Left lung (tissue), 14 donors: Measurements from ENCODE around the gene COMMD6. TPM values are rescaled to one million over a fixed set of nuclear protein-coding genes. Genes with fewer than 3 reads are reported as not detected.
A peak's percentile ranks its signal among the peaks of the same experiment; 100 is the strongest.

Source experiments
- ATAC-seq: fragments of 200-7000 bp; cut with Tn5 transposase; one replicate; pipeline ENCODE4 v1.9.1; 2020; ENCODE audit warnings: moderate library complexity
- DNase-seq, 4 donors: peaks; one replicate each; pipeline ENCODE4 v3.0.0-alpha.2; 2013 to 2020
- H3K27ac ChIP-seq, 2 donors: fragments of 200-600 bp; sonication (generic) in 1 of 2; one replicate each; pipeline versions ENCODE4 v1.5.0 to v1.8.0; 2020 to 2021
- H3K27me3 ChIP-seq, 2 donors: fragments of 200-600 bp; sonication (generic) in 1 of 2; one replicate each; pipeline versions ENCODE4 v1.5.0 to v1.8.0; 2020 to 2021
- H3K36me3 ChIP-seq, 2 donors: fragments of 200-600 bp; sonication (generic) in 1 of 2; one replicate each; pipeline versions ENCODE4 v1.5.0 to v1.8.0; 2020 to 2021
- H3K4me1 ChIP-seq, 2 donors: fragments of 200-600 bp; one replicate each; pipeline ENCODE4 v1.8.0; 2021
- H3K4me3 ChIP-seq, 2 donors: fragments of 200-600 bp; sonication (generic) in 1 of 2; one replicate each; pipeline versions ENCODE4 v1.5.0 to v1.8.0; 2020 to 2021; ENCODE audit warnings: mild to moderate bottlenecking in 1 of 2
- H3K9me3 ChIP-seq, 2 donors: fragments of 200-600 bp; sonication (generic) in 1 of 2; one replicate each; pipeline versions ENCODE4 v1.5.0 to v1.8.0; 2020 to 2021
- intact Hi-C, 2 donors: fragments of 100-400 bp; cut with DNase I; formaldehyde crosslinking; loops; one replicate each; pipeline versions ENCODE4 v1.11.2 to v1.14.2; 2022
- long read RNA-seq, 12 donors: library from polyadenylated mRNA in 2 of 12; unstranded in 2 of 12; transcript quantifications; one replicate each; pipeline ENCODE4 v2.0.0 and lab custom pipeline, GENCODE V29; 2019 to 2026
- polyA plus RNA-seq, 6 donors: library from polyadenylated mRNA; unstranded; fragments of 120-200 nt; gene quantifications; one replicate each; pipeline ENCODE4 v1.2.1, GENCODE V29; 2013; ENCODE audit not compliant: insufficient read length in 6 of 6
- total RNA-seq, 2 donors: library from RNA; stranded (reverse); fragmentation: NEBNext Ultra II Directional; extraction: Animal tissue kit (Norgen Biotek cat#: 25700); gene quantifications; one replicate each; pipeline ENCODE4 v1.2.1, GENCODE V29; 2021
- TF ChIP-seq, protein P1 (sequence below), 2 donors: fragments of 200-600 bp; sonication (generic) in 1 of 2; IDR thresholded peaks; one replicate each; pipeline versions ENCODE4 v1.5.0 to v1.8.0; 2021; ENCODE audit warnings: antibody characterized with exemption in 2 of 2
- donor health status: DM: no; HTN: yes; CAD: no.
- donor health status: DM: no; HTN: no; CAD: no.

Gene COMMD6
- 100 to 1,000 TPM; 118 to 153 TPM for total RNA-seq
- 100 to 1,000 TPM; 242 to 287 (median 270) TPM for polyA plus RNA-seq
- long read RNA-seq, donor 1, transcript COMMD6-210 (2 exons, 595 nt) = major isoform, 19 of 405 reads
- long read RNA-seq, donor 1, partial matches to known transcripts = 99 of 405 reads
- long read RNA-seq, donor 1, other reads (novel, unspliced or antisense) = 287 of 405 reads
- long read RNA-seq, donor 2, transcript COMMD6-210 (2 exons, 595 nt) = major isoform, 36 of 280 reads
- long read RNA-seq, donor 2, partial matches to known transcripts = 26 of 280 reads
- long read RNA-seq, donor 2, other reads (novel, unspliced or antisense) = 218 of 280 reads
- long read RNA-seq, donor 3, transcript COMMD6-210 (2 exons, 595 nt) = major isoform, 16 of 284 reads
- long read RNA-seq, donor 3, partial matches to known transcripts = 25 of 284 reads
- long read RNA-seq, donor 3, other reads (novel, unspliced or antisense) = 243 of 284 reads
- long read RNA-seq, donor 4, partial matches to known transcripts = 1 of 7 reads
- long read RNA-seq, donor 4, other reads (novel, unspliced or antisense) = 4 of 7 reads
- long read RNA-seq, donor 5, transcript COMMD6-210 (2 exons, 595 nt) = major isoform, 16 of 418 reads
- long read RNA-seq, donor 5, partial matches to known transcripts = 144 of 418 reads
- long read RNA-seq, donor 5, other reads (novel, unspliced or antisense) = 258 of 418 reads
- long read RNA-seq, donor 6, transcript COMMD6-210 (2 exons, 595 nt) = major isoform, 31 of 427 reads
- long read RNA-seq, donor 6, partial matches to known transcripts = 25 of 427 reads
- long read RNA-seq, donor 6, other reads (novel, unspliced or antisense) = 371 of 427 reads
- long read RNA-seq, donor 7, transcript COMMD6-210 (2 exons, 595 nt) = major isoform, 19 of 218 reads
- long read RNA-seq, donor 7, partial matches to known transcripts = 21 of 218 reads
- long read RNA-seq, donor 7, other reads (novel, unspliced or antisense) = 178 of 218 reads
- long read RNA-seq, donor 8, transcript COMMD6-210 (2 exons, 595 nt) = major isoform, 6 of 211 reads
- long read RNA-seq, donor 8, partial matches to known transcripts = 71 of 211 reads
- long read RNA-seq, donor 8, other reads (novel, unspliced or antisense) = 133 of 211 reads
- long read RNA-seq, donor 9 = 0 reads
- long read RNA-seq, donor 10, partial matches to known transcripts = 0 of 4 reads
- long read RNA-seq, donor 10, other reads (novel, unspliced or antisense) = 4 of 4 reads
- long read RNA-seq, donor 11, transcript COMMD6-206 (3 exons, 463 nt) = major isoform, 8 of 262 reads
- long read RNA-seq, donor 11, partial matches to known transcripts = 74 of 262 reads
- long read RNA-seq, donor 11, other reads (novel, unspliced or antisense) = 176 of 262 reads
- long read RNA-seq, donor 12, transcript COMMD6-210 (2 exons, 595 nt) = major isoform, 7 of 336 reads
- long read RNA-seq, donor 12, partial matches to known transcripts = 139 of 336 reads
- long read RNA-seq, donor 12, other reads (novel, unspliced or antisense) = 190 of 336 reads

DNA sequence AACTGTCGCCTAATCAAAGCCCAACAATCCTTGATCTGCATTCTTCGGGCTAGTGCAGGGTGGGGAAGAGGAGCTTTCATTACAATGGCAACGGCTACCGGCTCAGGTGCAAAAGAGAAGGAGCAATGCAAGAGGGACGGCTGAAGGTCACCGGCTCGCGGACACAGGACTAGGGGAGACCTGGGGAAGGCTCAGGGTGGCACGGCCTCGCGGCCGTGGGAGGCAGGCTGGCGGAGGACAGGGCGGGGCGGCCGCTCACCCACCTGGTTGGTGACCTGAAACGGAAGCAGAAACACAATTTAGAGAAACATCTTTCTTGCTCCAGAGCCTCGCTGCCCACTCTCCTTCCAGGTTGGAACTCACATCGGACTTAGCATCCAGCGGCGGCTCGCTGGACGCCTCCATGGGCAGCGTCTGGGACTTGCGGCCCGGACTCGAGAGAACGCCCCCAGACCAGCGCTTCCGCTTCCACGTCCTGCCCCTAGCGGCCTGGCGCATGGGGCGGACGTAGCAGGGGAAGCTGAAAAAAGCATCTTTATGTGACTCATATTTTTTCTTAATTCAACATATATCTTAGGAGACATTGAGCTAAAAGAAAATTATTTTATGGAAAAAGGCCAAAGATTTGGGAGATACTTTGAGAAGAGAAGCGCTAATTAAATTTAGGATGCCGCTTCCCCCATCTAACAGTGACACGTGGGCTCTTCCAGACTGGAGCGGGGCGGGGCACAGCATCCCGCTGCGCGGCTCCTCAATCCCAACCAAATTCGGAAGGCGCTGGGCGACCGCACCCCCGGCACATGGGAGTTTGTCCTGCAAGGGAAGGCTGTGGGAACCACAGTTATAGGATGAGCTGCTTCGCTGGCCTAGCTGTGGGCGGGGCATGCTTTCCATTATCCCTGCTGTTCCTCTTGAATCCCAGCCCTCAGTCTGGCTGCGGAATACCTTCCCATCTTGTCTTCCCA lies at the start of gene COMMD6:
Gene COMMD6, minus strand, starts transcription at position 441 of the 965 bp plus-strand sequence. Its CDS starts 36 bp downstream, at position 405.
- intact Hi-C loops = no loop called here
- peaks cover 8 to 18% of the 10 kb centered on the region in 2 donors for H3K4me1 ChIP-seq
- peak within 1 kb of the TSS; percentile 33 to 77 for H3K27ac ChIP-seq
- no peaks in the 10 kb centered on the region for H3K36me3 ChIP-seq
- TF ChIP-seq, protein P1, sequence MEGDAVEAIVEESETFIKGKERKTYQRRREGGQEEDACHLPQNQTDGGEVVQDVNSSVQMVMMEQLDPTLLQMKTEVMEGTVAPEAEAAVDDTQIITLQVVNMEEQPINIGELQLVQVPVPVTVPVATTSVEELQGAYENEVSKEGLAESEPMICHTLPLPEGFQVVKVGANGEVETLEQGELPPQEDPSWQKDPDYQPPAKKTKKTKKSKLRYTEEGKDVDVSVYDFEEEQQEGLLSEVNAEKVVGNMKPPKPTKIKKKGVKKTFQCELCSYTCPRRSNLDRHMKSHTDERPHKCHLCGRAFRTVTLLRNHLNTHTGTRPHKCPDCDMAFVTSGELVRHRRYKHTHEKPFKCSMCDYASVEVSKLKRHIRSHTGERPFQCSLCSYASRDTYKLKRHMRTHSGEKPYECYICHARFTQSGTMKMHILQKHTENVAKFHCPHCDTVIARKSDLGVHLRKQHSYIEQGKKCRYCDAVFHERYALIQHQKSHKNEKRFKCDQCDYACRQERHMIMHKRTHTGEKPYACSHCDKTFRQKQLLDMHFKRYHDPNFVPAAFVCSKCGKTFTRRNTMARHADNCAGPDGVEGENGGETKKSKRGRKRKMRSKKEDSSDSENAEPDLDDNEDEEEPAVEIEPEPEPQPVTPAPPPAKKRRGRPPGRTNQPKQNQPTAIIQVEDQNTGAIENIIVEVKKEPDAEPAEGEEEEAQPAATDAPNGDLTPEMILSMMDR (IDR thresholded peaks at IDR 0.05) = peak; percentile 69 to 75
- ATAC-seq (peak; percentile 97), DNase-seq (peak; percentile 79 to 94 (median 83))
- no peaks in the 10 kb centered on the region for H3K9me3 ChIP-seq
- peak within 1 kb of the TSS; percentile 68 to 74 for H3K4me3 ChIP-seq
- H3K27me3 ChIP-seq = no peaks in the 10 kb centered on the region

DNA sequence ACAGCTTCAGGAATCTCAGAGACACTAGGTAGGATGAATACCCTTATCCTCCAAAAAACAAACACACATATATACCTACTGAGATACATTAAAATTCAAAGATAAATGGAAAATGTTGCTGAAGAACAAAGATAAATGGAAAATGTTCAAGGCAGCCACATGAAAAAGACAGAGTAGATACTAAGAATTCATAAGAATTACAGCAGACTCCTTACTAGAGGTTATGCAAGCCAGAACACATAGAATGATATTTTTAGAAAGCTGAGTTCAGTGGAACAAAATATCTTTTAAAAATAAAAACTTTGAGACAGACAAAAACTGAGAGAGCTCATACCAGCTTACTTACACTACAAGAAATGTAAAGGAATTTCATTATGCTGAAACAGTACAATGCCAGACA lies 47.5 kb upstream of the COMMD6 start:
- ATAC-seq = no peak
- peaks cover 0 to 5% of the 10 kb centered on the region in 2 donors for H3K9me3 ChIP-seq
- intact Hi-C loops = no loop called here

DNA sequence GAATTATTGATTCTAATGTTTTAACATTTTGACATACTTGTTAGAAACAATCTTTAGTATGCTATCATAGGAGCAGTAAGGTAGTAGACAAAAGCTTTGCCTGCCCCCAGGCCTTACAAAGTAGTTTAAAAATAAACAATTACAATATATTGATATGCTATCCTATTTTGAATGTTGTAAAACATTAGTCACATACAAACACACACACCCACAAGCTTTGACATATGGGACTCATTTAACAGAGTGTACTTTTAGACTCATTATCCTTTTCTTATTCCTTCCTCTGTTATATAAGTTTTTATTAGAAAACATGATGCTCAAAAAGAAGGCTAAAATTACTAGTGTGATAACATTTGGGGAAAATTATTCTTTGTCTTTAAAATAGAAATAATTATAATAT lies 45.5 kb upstream of the COMMD6 start:
- no peak for ATAC-seq

More for the DNA sequence above, 47.5 kb upstream of the COMMD6 start:
- no peak overlapping the region for H3K4me3 ChIP-seq
- TF ChIP-seq, protein P1 (IDR thresholded peaks at IDR 0.05) = no peak
- no peak for DNase-seq
- H3K27me3 ChIP-seq = no peaks in the 10 kb centered on the region
- no peak overlapping the region for H3K27ac ChIP-seq
- H3K36me3 ChIP-seq = peaks cover 0 to 15% of the 10 kb centered on the region in 2 donors
- no peaks in the 10 kb centered on the region for H3K4me1 ChIP-seq

More for the DNA sequence above, 45.5 kb upstream of the COMMD6 start:
- Histone ChIP-seq H3K27ac (no peak overlapping the region), H3K9me3 (peaks cover 0 to 5% of the 10 kb centered on the region in 2 donors), H3K36me3 (peaks cover 0 to 15% of the 10 kb centered on the region in 2 donors), H3K4me1 (no peaks in the 10 kb centered on the region), H3K27me3 (no peaks in the 10 kb centered on the region), H3K4me3 (no peak overlapping the region)
- no peak for DNase-seq
- TF ChIP-seq, protein P1 (IDR thresholded peaks at IDR 0.05) = no peak
- intact Hi-C loops = no loop called here
